Glomerular endothelial cell (primary cell): ENCODE measurements around the gene NMT2. TPM values are rescaled to one million over a fixed set of nuclear protein-coding genes. Genes with fewer than 3 reads are reported as not detected.
A peak's percentile ranks its signal among the peaks of the same experiment; 100 is the strongest.

ENCODE experiments used
- DNase-seq: peaks from one replicate; pipeline ENCODE4 v3.0.0-alpha.2; 2011; ENCODE audit warnings: low read depth, low spot score; ENCODE audit errors: extremely low read depth
- total RNA-seq: library from RNA; depleted of rRNA; stranded (reverse); fragments of >200 nt; gene quantifications from 2 replicates; pipeline ENCODE4 v1.2.3, GENCODE V29; 2015

The NMT2 gene
- total RNA-seq, 1 donor from 2014 or later, result 133 TPM

GRCh38 chr10:15146366-15146765 lies 22.1 kb downstream of the NMT2 start:
- DNase-seq, result no peak

DNA sequence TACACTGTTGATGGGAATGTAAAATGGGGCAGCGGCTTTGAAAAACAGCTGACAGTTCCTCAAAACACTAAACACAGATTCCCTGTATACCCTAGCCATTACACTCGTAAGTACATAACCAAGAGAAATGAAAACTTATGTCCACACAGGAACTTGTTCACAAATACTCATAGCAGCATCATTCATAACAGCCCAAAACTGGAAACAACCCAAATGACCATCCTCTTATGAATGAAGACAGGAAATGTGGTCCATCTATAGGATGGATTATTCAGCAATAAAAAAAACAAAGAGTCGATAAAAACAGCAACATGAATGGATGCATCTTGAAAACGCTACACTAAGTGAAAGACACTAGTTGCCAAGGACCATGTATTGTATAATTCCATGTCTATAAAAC lies 23.7 kb downstream of the NMT2 start:
- no peak for DNase-seq

DNA sequence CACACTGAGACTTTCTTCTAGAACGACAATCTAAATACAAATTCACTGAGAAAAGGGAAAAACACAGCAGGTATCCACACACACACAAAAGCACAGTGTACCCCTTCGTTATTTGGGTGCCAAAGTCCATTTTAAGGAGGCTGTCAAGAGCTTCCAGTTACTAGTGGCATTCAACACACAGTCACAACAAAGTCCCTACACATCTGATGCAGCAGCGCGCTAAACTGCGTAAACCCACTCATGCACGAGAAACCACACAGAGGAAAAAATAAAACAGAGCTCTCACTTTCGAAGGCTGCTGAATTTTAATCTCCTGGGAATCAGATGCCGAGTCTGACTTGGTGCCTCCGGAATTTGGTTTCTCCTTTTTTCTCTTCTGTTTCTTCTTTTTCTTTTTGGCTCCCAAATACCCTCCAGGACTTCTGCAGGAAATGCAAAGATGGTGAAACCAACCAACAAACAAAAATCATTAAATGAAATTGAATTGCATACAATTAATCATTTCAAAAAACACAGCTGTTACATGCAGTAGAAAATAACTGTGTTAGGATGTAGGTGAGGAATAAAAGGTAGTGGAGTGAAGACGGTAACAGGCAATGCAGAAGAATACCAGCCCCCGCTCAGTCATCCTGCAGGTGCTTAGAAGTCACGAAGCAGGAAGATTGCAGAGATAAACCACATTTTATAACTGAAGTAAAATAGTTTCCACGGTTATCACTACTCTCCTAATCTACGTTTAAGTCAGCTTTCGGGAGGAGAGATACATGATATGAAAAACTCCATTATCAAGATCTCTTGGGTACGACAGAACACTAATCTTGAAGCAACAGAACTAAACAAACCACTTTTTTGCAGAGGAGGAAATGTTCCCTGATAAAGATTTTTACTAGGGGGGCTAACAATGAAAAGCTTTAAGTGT lies 27.1 kb downstream of the NMT2 start:
- no peak for DNase-seq

DNA sequence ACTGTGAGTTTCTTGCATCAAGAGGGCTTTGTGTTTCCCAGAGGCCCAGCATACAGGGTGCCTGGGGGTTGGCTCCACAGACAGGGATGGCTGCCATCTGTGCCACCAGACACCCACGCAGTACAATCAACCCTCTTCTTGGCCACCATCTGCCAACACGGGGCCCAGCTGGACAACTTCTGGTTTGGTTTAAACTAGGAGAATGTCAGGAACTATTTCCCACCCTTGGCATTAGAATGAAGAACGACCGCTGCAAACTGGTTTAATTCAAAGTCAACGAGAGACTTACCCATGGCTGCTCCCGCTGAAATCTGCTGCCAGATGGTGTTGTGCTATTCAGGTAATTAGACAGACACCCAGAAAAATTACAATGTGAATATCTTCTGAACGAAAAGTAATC lies 27.8 kb downstream of the NMT2 start:
- no peak for DNase-seq

DNA sequence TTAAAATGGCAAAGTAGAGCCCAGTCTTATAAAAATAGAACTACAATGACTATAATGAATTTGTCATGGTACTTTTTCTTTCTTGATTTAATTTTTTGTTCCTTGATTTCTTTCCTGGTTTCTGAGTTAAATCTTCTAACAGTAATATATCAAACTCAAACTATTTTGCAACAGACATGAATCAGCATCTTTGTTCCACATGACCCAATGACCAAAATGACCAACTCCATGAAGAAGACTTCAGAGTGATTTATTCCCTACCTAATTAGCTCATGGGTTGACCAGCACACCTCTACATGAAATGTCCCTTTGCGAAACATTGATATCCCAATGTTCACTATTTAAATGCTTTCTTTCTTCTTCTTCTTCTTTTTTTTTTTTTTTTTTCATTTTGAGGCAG lies 30.9 kb downstream of the NMT2 start:
- DNase-seq, result no peak

DNA sequence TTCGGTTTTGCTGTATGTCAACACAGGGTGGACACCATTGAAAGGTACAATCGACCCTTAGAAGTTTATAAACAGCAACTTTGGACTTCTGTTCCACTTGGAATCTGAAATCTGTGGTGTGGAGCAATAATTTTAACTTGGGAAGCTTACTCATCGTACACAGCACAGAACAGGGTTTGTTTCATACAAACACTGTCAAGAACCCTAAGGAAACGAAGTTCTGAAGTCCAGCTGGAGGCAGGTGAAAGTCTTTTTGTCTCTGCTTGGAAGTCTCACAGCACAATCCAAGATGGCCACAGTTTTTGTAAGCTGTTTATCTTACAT lies 31.5 kb downstream of the NMT2 start:
- no peak for DNase-seq

GRCh38 chr10:15136129-15137035 lies 32.1 kb downstream of the NMT2 start:
- no peak for DNase-seq

- DNase-seq, result no peak
Measured at GRCh38 chr10:15131330-15131729, 37.2 kb downstream of the NMT2 start.

GRCh38 chr10:15124908-15125307 lies 43.6 kb downstream of the NMT2 start:
- no peak for DNase-seq

DNA sequence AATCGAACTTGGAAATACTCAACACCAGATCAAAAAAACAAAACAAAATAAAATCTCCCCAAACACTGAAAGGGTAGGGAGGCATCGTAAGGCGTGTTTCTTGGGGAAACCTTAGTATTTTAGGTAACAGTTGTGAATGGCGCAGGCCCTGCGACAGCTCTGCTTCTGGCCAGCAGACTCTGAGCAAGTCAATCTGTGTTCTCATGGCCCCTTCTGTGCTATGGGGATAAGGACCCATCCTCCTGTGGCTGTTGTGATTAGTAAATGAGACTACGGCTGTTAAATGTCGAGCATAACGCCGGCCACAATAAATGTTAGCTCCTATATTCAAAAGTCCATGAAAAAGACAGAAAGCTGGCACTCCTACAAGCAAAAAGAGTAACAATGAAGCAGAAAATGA lies 44.3 kb downstream of the NMT2 start:
- DNase-seq, result no peak

DNA sequence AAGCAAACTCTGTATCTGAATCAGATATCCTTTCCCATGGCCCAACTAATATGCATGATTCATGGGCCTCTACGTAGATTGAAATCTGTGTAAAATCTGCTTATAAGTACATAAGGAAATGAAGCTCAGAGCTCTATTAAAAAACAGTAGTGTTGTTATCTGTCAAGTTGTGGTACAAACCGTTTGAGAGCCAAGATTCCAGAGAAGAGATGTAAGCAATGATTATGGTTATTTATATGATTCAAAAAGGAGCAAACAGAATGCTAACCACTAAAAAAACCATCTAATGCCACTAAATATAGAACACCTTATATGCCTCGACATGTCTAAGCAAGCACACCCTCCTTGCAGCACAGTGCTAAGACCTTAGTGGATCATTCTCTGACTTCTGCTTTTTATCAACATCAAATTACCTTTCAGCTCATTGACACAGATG lies 44.7 kb downstream of the NMT2 start:
- peak; percentile 45 for DNase-seq

- no peak for DNase-seq
Measured at GRCh38 chr10:15122477-15123030, 45.9 kb downstream of the NMT2 start.

DNA sequence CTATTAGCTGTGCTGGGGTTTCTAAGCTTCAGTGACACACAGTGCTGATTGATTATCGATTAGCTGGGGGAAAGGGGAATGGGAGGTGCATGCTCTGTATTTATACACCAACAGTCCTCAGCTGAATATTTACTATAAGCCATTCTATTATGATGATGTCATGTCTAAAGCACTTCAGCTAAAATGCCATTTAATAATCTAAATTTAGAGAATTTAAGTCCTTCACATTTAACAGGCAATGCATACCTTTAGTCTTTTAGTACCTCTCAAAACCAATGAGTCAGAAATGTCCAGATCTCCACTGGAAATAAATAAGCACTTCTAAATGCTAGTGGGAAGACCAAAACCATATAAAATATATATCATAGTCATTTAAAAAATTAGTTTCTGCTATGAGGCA lies 46.8 kb downstream of the NMT2 start:
- no peak for DNase-seq

DNA sequence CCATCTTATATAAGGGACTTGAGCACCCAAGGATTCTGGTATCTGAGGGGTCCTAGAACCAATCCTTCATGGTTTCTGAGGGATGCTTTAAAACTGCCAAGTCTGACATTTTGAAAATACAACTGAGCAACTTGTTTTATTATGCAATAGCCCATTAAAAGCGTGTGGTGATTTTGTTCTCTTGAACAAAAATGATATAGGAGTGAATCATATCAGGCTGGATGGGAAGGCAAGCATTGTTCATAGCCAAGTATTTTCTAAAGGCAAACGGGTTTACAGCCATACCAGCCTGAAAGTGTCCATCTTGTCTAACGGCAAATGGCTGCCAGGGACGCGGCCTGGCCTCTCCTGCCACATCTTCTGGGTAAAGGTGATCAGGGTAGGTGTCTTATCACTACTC lies 48.0 kb downstream of the NMT2 start:
- no peak for DNase-seq

DNA sequence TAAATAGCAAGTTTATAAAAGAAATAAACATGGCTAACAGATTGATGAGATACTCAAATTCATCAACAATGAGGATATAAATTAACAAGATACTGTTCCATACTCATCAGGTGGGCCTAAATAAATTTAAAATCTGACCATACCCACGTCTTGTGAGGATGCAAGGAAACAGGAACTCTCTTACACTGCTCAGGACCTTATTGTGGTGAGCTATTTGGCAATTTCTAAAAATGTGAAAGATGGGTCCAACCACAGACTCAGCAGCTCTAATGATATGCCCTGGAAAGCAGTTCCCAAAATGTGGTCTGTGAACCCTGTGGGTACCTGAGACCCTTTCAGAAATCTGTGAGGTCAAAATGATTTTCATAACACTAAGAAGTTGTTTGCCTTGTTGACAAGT lies 49.9 kb downstream of the NMT2 start:
- no peak for DNase-seq

GRCh38 chr10:15116225-15116624 lies 52.3 kb downstream of the NMT2 start:
- no peak for DNase-seq

DNA sequence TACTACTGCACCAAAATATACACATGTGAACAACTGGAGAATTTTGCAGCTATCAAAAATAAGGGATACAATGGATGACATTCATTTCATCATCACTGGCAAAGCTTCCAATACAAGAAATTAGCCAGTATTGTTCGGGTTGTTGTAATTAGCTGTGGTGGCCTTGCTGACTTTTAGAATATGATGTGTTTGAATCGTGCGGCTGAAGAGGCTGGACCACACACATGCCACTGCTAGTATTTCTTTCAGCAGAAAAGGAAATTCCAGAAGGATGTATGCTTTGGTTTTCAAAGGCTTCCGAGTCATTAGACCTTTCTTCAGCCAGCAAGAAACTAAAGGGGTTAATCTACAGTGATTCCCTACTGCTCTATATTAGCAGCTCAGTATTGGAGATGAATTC lies 54.7 kb downstream of the NMT2 start:
- no peak for DNase-seq

- DNase-seq, result no peak
Measured at GRCh38 chr10:15112657-15113056, 55.8 kb downstream of the NMT2 start.

- DNase-seq, result no peak
Measured at GRCh38 chr10:15106352-15107013, 62.0 kb downstream of the NMT2 start.

- no peak for DNase-seq
Measured at GRCh38 chr10:15103513-15103912, 65.0 kb downstream of the NMT2 start.

- DNase-seq, result no peak
Measured at GRCh38 chr10:15099886-15100285, 68.6 kb downstream of the NMT2 start.
